Measurements from ENCODE around the gene BNIPL.

Gene BNIPL

DNA sequence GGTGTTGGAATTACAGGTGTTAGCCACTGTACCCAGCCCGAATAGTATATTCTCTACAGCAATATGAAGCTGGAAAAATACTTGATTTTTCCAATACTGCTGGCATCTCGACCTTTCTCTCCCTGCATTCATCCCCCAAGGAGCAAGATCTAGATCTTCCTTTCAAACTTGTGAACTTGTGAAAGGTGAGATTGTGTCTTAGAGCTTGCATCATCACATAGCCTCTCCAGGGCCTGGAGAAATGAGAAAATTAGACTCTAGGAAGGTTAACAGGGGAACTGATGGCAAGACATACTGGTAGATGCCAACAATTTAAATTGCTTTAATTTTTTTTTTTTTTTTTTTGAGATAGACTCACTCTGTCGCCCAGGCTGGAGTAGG, 26.1 kb upstream of the BNIPL start:
- DNase-seq = no peak

DNA sequence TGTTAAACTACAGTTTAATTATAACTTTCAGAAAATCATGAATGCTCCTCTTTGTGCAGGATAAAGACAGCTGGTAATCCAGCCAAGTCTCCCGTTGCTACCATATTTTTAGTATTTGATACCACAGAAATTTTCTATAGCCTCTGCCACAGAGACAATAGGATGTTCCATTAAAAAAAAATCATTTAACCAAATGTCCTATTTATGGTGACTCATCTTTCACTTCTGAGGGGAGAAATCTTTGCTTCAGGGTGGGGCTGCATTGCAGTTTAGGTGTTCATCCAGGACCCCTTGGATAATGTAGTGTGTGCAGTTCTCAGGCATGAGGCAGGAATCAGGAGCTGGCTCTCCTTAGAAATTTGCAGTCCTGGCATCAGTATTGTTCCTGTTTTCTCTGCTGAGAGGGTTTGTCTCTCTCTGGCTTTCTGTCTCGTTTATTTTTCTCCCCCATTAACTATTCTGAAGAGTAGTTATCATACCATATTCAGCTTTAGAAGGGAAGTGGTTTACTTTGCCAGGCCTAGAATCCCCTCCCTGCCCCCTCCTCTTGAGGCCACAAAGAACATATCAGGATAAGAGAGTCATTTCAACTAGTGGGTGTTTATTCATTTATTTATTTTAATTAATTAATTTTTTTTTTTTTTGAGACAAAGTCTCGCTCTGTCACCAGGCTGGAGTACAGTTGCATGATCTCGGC, 25.1 kb upstream of the BNIPL start:
- no peak for DNase-seq

- no peak for DNase-seq
Measured at GRCh38 chr1:151012684-151013471, 23.5 kb upstream of the BNIPL start.

- no peak for DNase-seq
Measured at GRCh38 chr1:151013518-151013917, 22.9 kb upstream of the BNIPL start.

GRCh38 chr1:151024540-151025146, 11.7 kb upstream of the BNIPL start:
- DNase-seq = peak; percentile 87 to 88

DNA sequence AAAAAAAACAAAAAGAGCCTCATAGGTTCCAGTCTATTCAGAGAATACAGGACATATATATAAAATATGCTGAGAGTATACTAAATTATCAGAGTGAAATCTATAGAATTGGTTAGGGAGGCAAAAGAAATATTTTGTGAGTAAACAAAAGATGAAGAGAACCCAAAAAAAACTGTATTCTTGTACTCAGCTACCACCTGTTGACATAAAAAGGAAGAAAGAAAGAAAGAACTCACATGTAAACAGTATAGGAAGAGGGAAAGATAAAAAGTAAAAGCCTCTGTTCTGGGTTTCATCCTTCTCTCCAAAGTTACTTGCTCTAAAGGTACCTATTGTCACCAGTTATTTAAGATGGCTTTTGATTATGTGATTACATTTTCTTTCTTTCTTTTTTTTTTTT, 9.9 kb upstream of the BNIPL start:
- DNase-seq = no peak

DNA sequence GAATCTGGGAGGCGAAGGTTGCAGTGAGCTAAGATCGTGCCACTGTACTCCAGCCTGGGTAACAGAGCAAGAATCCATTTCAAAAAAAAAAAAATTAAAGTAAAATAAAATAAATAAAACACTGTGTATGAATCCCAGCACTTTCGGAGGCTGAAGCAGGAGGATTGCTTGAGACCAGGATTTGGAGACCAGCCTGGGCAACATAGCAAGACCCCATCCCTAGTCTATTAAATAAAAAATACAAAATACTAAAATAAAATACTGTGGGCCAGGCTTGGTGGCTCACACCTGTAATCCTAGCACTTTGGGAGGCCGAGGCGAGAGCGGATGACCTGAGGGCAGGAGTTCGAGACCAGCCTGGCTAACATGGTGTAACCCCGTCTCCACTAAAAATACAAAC, 4.2 kb upstream of the BNIPL start:
- DNase-seq = no peak

DNA sequence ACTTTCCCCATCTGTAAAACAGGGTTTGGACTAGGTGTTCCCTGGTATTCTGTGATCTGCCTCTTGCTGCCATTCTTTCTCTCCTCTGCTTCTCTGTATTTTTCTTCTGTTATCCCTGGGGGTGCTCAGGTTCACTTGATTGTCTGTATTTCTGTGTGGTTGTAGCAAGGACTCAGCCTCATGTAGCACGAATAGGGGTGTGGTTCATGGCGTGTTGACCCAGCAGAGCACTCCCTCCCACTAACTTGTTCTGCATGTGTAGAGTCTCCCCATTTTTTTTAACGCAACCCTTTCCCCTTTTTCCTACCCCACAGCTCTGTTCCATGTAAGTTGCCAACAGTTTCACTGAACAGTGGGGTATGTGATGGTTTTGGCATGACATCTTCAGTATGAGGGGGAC, 1.2 kb upstream of the BNIPL start:
- no peak for DNase-seq

DNA sequence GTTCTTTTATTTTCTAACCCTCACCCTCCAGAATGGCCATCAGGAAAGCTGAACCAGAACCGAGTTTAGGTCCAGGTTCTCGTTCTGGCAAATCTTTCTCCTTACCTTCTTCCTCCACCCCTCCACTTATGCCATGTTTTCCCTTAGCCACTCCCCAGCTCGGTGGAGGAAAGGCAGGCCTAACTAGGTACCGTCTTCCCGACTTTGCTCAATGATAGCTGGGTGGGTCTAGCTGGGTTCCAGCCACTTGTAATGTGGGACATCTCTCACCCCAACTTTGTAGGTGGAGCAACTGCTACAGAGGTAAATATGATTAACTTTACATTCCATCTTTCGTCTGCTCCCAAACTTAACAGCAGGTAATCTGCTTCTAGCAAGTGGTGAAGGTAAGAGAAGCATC, 646 bp downstream of the BNIPL start:
- DNase-seq = no peak

DNA sequence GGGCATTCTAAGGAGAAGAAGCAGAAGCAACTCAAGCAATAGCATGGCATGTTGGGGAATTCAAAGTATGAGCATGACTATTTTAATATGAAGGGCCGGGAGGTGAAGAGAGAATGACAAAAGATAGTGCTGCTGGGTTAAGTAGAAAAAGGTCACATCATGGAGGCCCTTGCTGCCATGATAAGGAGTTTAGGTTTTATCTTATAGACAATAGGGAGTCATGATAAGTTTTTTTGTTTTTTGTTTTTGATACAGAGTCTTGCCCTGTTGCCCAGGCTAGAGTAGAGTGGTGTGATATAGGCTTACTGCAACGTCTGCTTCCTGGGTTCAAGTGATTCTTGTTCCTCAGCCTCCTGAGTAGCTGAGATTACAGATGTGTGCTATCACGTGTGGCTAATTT, 3.1 kb downstream of the BNIPL start:
- DNase-seq = no peak

DNA sequence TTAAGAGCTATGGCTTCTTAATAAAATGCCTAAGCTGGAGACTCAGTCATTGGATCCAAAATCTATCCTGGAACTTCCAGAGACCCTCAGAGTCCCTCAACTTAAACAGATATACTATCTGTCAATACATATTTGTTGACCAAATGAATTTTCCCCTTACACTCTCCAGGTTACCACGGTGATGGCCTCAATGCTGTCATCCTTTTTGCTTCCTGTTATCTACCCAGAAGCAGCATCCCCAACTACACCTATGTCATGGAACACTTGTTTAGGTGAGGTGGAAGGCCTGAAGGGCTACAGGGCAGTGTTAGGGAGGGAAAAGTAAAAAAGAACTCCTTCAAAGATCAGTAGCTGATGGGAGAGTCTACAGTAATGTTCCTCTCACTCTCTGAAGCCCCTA, 6.8 kb downstream of the BNIPL start:
- no peak for DNase-seq

DNA sequence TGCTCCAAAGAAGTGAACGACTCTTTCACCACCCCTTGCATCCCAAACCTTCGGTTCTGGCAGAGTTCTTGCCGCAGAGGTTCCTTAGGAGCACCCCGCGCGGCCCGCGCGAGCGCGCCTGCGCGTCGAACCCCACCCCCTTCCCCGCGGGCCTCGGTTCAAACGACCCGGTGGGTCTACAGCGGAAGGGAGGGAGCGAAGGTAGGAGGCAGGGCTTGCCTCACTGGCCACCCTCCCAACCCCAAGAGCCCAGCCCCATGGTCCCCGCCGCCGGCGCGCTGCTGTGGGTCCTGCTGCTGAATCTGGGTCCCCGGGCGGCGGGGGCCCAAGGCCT, 11.2 kb downstream of the BNIPL start, which contains the start of gene C1orf56:
C1orf56 (plus strand) TSS at position 161 of the 334 bp plus-strand sequence; CDS start at position 258, 97 bp downstream.
- DNase-seq = peak; percentile 63 to 68

- DNase-seq = peak; percentile 59 to 71
Measured at GRCh38 chr1:151047925-151048644, 11.7 kb downstream of the BNIPL start.

DNA sequence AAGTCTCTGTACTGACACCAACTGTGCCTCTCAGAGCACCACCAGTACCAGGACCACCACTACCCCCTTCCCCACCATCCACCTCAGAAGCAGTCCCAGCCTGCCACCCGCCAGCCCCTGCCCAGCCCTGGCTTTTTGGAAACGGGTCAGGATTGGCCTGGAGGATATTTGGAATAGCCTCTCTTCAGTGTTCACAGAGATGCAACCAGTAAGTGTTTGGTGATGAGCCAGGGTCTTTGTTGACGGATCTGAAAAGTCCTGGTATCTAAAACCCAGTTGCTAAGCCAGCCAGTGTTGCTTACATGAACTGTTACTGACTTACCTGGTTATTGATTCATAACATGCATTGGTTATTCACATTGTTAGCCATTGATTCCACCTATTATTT, 12.3 kb downstream of the BNIPL start:
- no peak for DNase-seq

DNA sequence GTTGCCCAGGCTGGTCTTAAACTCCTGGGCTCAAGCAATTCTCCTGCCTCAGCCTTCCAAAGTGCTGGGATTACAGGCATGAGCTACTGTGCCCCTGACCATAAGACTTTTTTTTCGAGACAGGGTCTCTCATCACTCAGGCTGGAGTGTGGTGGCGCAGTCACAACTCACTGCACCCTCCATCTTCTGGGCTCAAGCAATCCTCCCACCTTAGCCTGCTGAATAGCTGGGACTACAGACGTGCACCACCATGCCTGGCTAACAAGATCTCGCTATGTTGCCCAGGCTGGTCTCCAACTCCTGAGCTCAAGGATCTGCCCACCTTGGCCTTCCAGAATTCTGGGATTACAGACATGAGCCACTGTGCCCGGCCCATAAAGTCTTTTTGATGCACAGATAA, 13.1 kb downstream of the BNIPL start:
- DNase-seq = no peak

DNA sequence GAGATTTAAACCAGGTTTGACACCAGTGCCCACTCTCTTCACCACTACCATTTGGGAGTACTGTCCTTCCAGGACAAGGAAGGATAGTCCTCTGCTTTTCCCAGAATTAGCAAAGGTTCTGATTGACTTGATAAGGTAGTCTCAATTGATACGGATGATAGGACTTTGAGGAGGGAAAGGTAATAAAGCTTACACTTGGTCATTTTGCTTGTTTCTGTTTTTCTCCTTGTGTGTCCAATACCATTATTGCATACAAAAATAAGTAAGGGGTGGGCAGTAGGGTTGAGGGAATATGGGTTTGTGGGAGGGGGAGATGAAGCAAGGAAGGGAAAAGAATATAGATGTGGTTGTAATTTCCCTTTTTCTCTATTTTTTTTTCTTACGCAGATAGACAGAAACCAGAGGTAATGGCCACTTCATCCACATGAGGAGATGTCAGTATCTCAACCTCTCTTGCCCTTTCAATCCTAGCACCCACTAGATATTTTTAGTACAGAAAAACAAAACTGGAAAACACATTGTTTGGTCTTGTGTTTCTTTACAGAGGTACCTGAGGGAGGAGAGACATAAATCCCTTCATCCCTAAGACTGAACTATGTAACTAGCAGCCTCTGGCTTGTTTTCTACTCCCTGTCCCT, 13.8 kb downstream of the BNIPL start:
- no peak for DNase-seq

GRCh38 chr1:151051356-151052009, 15.1 kb downstream of the BNIPL start:
- DNase-seq = no peak

DNA sequence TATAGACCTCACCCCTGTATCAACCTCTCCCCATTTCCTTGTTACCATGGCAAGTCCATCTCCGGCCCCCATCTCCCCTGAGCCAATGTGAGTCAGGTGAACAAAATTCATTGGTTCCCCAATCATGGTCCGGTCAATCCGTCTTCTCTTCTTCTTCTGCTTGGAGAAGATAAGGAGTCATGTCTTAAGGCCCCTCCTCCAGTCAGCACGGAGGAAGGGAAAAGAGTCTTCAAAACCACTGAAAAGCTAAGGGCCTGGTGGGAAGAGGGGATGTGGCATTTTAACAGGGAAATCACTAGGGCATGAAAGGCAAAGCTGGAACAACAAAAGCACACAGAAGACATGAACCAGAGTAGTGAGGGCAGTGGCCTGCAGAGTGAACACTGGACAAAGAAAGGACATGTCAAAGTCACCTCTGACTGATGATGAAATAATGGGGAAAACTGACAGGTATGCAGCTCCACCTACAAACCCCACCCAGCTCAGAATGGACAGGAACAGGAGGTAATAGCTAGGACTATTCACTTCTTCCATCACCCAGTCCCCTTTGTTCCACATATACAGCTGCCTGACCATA, 18.7 kb downstream of the BNIPL start:
- DNase-seq = no peak

DNA sequence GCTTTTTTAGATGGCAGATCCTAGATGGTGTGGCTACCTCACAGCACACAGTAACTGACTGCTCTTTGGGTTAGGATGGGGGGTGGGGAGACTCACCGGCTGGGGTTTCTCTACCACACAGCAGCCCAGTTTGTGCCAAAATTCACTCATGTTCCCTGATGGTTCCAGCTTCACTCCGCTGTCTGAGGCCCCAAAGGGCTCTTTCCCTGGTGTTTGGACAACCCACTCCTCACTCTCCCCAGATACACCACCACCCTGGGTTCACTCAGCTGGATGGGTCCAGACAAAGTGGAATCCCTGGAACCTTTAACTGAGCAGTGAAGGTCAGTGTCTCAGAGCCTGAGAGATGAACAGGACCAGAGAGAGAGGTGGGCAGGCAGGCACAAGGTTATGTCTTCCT, 19.2 kb downstream of the BNIPL start:
- DNase-seq = no peak

- no peak for DNase-seq
Measured at GRCh38 chr1:151056149-151056548, 19.8 kb downstream of the BNIPL start.

- DNase-seq = no peak
Measured at GRCh38 chr1:151058692-151059091, 22.3 kb downstream of the BNIPL start.

Measured in activated CD4-positive, alpha-beta T cell treated with anti-CD3 and anti-CD28 coated beads, Interleukin-2, amount 50 U/mL, for 48 hours (primary cell).